ENCODE data around the gene ZSCAN2.
A peak's percentile ranks its signal among the peaks of the same experiment; 100 is the strongest.

Gene ZSCAN2

DNA sequence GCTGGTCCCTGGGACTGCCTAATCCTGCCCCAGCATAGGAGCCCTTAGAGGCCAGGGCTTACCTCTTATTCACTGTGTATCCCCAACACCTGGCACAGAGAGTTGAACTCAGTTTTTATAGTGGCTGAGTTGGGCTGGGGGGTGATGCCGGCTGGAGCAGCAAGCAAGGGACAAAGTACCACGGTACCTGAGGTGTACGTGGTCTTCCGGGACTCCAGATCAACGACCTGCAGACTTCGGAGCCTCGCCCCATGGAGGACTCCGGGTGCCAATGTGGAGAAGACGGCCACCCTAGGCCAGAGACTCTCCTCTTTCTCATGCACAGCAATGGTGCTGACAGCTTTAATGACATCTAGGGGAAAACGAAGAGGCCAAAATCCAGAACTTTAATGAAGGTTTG is 45.2 kb downstream of the ZSCAN2 start:
- peaks cover 0 to 7% (median 2%) of the 10 kb centered on the region in 4 donors for H3K4me1 ChIP-seq
- H3K27ac ChIP-seq, result no peak overlapping the region
- H3K9me3 ChIP-seq, result no peaks in the 10 kb centered on the region
- TF ChIP-seq, protein P1, sequence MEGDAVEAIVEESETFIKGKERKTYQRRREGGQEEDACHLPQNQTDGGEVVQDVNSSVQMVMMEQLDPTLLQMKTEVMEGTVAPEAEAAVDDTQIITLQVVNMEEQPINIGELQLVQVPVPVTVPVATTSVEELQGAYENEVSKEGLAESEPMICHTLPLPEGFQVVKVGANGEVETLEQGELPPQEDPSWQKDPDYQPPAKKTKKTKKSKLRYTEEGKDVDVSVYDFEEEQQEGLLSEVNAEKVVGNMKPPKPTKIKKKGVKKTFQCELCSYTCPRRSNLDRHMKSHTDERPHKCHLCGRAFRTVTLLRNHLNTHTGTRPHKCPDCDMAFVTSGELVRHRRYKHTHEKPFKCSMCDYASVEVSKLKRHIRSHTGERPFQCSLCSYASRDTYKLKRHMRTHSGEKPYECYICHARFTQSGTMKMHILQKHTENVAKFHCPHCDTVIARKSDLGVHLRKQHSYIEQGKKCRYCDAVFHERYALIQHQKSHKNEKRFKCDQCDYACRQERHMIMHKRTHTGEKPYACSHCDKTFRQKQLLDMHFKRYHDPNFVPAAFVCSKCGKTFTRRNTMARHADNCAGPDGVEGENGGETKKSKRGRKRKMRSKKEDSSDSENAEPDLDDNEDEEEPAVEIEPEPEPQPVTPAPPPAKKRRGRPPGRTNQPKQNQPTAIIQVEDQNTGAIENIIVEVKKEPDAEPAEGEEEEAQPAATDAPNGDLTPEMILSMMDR (IDR thresholded peaks at IDR 0.05), result no peak
- H3K4me3 ChIP-seq, result no peak overlapping the region
- peak in 1 of 2 donors; percentile 53 for DNase-seq
- no peaks in the 10 kb centered on the region for H3K27me3 ChIP-seq
- intact Hi-C loops (cut with DNase I; ENCODE audit: low total_unique reads), result no loop called here
- peaks cover 68 to 100% (median 90%) of the 10 kb centered on the region in 3 donors for H3K36me3 ChIP-seq

DNA sequence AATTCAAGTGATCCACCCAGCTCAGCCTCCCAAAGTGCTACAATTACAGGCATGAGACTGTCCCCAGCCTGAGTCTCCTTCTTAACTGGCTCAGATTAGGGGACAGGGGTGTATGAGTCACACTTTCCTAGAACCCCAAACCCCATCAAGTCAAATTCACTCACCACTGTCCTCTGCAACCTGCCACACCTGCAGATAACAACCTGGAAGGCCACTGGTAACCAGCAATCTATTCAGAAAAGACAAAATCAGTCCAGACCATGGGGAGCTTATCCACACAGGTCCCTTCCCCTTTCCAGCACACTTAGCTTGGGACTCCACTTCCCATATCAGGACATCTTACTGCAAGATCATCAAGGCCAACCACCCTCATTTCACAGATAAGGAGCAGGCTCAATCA is 46.9 kb downstream of the ZSCAN2 start:
- Histone ChIP-seq H3K9me3 (no peaks in the 10 kb centered on the region), H3K27ac (no peak overlapping the region), H3K4me3 (no peak overlapping the region), H3K4me1 (peaks cover 0 to 19% (median 12%) of the 10 kb centered on the region in 4 donors), H3K36me3 (peaks cover 63 to 97% (median 79%) of the 10 kb centered on the region in 3 donors), H3K27me3 (no peaks in the 10 kb centered on the region)
- TF ChIP-seq, protein P1 (IDR thresholded peaks at IDR 0.05), result no peak
- intact Hi-C loops (cut with DNase I; ENCODE audit: low total_unique reads), result no loop called here
- no peak for DNase-seq

DNA sequence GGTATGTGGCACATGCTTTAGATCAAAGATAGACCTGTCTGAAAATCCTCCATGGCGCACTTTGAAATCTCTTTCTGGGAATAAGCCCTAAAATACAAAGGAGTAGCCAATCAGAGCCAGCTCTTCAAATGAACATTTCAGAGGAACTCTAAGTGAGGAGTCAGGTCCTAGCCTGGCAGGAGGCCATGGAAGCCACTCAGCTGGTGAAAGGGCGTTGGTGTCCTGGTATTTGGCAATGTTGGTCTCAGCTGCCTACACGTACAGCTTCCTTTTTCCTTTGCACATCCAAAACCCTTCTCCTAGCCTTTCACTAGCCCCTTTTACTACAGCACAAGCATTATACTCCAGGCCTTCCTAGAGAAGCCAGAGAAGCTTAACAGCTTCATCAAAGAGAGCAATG is 47.7 kb downstream of the ZSCAN2 start:
- H3K36me3 ChIP-seq, result peaks cover 55 to 89% (median 71%) of the 10 kb centered on the region in 3 donors
- no peaks in the 10 kb centered on the region for H3K9me3 ChIP-seq
- DNase-seq, result peak in 1 of 2 donors; percentile 74
- TF ChIP-seq, protein P1 (IDR thresholded peaks at IDR 0.05), result no peak
- H3K27ac ChIP-seq, result no peak overlapping the region
- peaks cover 0 to 27% (median 19%) of the 10 kb centered on the region in 4 donors for H3K4me1 ChIP-seq
- no peaks in the 10 kb centered on the region for H3K27me3 ChIP-seq
- no peak overlapping the region for H3K4me3 ChIP-seq
- intact Hi-C loops (cut with DNase I; ENCODE audit: low total_unique reads), result no loop called here

DNA sequence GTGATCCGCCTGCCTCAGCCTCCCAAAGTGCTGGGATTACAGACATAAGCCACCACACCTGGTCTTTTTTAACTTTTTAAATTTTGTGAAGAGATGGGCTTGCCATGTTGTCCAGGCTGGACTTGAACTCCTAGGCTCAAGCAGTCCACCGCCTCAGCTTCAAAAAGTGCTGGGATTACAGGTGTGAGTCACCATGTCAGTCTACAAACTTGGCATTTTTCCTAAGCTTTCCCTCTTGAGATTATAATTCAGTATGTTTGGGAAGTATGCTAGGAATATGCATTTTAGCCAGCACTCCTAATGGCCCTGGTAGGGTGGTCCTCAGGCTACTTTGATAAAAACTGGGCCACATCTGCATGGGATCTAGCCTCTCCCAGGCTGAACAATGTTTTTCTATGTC is 48.9 kb downstream of the ZSCAN2 start:
- Histone ChIP-seq H3K9me3 (no peaks in the 10 kb centered on the region), H3K27ac (peak overlapping the region in 1 of 2 donors; percentile 7), H3K27me3 (no peaks in the 10 kb centered on the region), H3K4me1 (peaks cover 0 to 30% (median 22%) of the 10 kb centered on the region in 4 donors), H3K36me3 (peaks cover 55 to 77% (median 59%) of the 10 kb centered on the region in 3 donors), H3K4me3 (no peak overlapping the region)
- intact Hi-C loops (cut with DNase I; ENCODE audit: low total_unique reads), result no loop called here
- TF ChIP-seq, protein P1 (IDR thresholded peaks at IDR 0.05), result no peak
- DNase-seq, result no peak

DNA sequence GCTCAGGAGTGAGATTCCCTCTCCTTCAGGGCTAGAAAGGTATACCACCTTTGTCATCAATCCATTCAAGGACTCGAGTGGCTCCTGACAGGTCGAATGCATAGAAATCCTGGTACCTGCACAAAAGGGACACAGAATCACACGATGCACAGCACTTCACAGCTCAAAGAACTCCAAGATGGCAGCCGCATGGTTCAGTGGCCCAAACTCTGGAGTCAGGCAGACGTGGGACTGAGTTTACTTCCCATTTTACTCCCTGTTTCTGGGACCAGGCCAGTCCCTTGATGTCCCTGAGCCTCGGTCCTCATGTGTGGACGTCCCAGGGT is 52.7 kb downstream of the ZSCAN2 start:
- Histone ChIP-seq H3K36me3 (peaks cover 21 to 39% (median 24%) of the 10 kb centered on the region in 3 donors), H3K27ac (peak overlapping the region; percentile 84 to 85), H3K4me1 (peaks cover 0 to 51% (median 36%) of the 10 kb centered on the region in 4 donors), H3K4me3 (peak overlapping the region; percentile 81 to 89), H3K27me3 (no peaks in the 10 kb centered on the region), H3K9me3 (no peaks in the 10 kb centered on the region)
- intact Hi-C loops (cut with DNase I; ENCODE audit: low total_unique reads), result no loop called here
- TF ChIP-seq, protein P1 (IDR thresholded peaks at IDR 0.05), result no peak
- DNase-seq, result no peak

Data from tibial artery (tissue), 4 donors.